Measurements from ENCODE around the gene ITPRID1. TPM values are rescaled to one million over a fixed set of nuclear protein-coding genes. Genes with fewer than 3 reads are reported as not detected.

ITPRID1 gene
- total RNA-seq, 4 donors from 2014 or later = 1.6 TPM; not detected in 3

DNA sequence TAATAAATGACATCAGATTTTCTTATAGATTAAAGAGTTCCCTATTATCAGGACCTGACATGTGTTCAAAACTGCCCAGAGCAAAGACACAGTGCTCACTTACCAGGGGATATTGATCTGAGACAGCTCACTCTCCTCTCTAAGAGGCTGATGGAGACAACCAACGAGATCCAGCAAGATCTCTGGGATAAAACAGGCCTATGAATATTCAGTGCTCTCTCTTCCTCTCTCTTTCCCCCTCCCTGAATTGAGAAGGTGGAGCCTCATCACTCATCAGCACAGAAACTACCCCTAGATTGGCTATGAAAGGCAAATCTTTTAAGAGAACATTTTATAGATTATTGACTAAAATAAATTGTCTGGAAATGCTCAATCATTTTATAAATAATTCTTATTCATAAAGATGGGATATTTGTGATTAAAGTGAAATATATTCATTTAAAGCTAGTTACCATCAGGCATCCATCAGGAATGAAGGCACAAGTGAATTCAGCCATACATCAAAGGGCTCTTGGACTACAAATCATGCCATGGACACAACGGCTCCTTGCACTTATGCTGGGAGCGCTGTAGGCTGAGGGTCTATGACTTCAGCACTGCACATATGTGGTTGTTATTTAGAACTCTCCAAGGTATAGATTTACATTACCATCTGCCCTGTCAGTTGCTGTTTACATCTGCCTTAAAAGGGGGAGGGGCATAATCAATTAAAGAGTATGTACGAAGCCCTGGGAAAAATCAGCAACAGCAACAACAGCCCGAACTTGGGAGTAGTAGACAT lies 169.7 kb downstream of the ITPRID1 start:
- no peak overlapping the region for H3K4me3 ChIP-seq
- H3K9me3 ChIP-seq = no peaks in the 10 kb centered on the region

DNA sequence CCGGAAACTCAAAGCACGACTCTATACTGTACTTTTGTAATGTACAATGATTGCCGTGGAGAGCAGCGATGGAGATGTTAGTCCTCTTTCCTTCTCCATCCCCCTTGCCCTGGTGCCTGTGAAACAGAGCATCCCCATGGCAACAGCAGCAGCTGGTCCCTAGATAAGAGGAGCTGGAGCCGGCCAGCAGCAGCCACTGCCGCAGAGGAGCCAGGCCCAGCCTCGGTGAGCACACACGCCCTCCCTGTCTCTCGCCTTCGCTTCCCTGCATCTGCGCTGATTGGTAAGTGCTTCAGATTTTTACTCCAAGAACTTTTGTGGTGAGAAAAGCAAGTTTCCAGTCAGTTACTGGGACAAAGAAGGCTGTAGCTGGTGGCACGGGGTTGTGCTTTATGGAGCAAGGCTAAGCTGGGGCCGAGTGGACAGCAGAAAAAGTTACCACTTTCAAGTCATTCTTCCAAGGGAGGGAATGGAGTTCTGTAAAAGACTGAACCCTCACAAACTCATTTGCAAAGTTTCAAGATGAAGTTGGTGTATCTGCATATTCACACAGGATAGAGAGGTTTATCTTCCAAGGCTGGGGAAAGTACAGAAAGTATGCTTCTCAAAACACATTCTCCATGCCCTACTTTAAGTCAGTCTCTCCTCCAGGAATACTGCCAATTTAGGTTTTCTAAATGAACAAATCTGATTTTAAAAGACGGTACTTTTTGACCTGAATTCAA lies 173.3 kb downstream of the ITPRID1 start, which contains the start of gene PPP1R17:
PPP1R17 (plus strand) TSS at position 192 of the 725 bp plus-strand sequence. CDS start 5,227 bp downstream, outside the sequence.
- Histone ChIP-seq H3K9me3 (no peaks in the 10 kb centered on the region), H3K4me3 (no peak within 1 kb of the TSS), H3K4me1 (no peaks in the 10 kb centered on the region), H3K36me3 (no peaks in the 10 kb centered on the region), H3K27me3 (no peaks in the 10 kb centered on the region), H3K27ac (no peak within 1 kb of the TSS)
- intact Hi-C loops (cut with DNase I; ENCODE audit: low total_unique reads) = no loop called here
- no peak for TF ChIP-seq POLR2A (IDR thresholded peaks at IDR 0.05)
- TF ChIP-seq, protein P1, sequence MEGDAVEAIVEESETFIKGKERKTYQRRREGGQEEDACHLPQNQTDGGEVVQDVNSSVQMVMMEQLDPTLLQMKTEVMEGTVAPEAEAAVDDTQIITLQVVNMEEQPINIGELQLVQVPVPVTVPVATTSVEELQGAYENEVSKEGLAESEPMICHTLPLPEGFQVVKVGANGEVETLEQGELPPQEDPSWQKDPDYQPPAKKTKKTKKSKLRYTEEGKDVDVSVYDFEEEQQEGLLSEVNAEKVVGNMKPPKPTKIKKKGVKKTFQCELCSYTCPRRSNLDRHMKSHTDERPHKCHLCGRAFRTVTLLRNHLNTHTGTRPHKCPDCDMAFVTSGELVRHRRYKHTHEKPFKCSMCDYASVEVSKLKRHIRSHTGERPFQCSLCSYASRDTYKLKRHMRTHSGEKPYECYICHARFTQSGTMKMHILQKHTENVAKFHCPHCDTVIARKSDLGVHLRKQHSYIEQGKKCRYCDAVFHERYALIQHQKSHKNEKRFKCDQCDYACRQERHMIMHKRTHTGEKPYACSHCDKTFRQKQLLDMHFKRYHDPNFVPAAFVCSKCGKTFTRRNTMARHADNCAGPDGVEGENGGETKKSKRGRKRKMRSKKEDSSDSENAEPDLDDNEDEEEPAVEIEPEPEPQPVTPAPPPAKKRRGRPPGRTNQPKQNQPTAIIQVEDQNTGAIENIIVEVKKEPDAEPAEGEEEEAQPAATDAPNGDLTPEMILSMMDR (IDR thresholded peaks at IDR 0.05) = no peak
- DNase-seq = no peak

More for the DNA sequence above, 169.7 kb downstream of the ITPRID1 start:
- H3K27me3 ChIP-seq = no peaks in the 10 kb centered on the region
- intact Hi-C loops (cut with DNase I; ENCODE audit: low total_unique reads) = loop anchor here (1.0 kb wide), 1 partner anchor 8 kb away; no protein-coding TSS in a partner anchor
- H3K27ac ChIP-seq = no peak overlapping the region
- no peaks in the 10 kb centered on the region for H3K36me3 ChIP-seq
- no peak for TF ChIP-seq POLR2A (IDR thresholded peaks at IDR 0.05)
- TF ChIP-seq, protein P1 (IDR thresholded peaks at IDR 0.05) = no peak
- no peak for DNase-seq
- no peaks in the 10 kb centered on the region for H3K4me1 ChIP-seq

DNA sequence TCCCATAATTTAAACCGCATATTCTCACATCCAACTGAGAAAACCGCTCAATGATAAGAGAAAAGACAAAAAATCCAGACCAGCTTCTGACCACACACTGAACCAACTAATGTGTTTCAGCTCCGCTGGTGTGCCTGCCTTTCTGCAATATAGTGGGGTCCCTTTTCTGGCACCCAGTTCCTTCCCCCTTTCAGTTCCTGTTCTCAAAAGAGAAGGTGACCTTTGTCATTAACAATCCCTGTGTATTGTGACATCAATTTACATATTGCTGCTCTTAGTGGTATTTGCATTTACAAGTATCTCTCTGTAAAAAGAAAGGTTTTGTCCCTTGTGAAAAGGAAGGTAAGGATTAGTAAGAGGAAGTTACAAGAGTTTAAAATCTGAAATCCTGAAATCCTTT lies 174.5 kb downstream of the ITPRID1 start:
- H3K27me3 ChIP-seq = no peaks in the 10 kb centered on the region
- no peaks in the 10 kb centered on the region for H3K36me3 ChIP-seq
- no peak overlapping the region for H3K27ac ChIP-seq
- DNase-seq = no peak
- H3K4me3 ChIP-seq = no peak overlapping the region
- TF ChIP-seq, protein P1 (IDR thresholded peaks at IDR 0.05) = no peak
- no peak for TF ChIP-seq POLR2A (IDR thresholded peaks at IDR 0.05)
- no peaks in the 10 kb centered on the region for H3K9me3 ChIP-seq
- intact Hi-C loops (cut with DNase I; ENCODE audit: low total_unique reads) = no loop called here
- H3K4me1 ChIP-seq = no peaks in the 10 kb centered on the region

DNA sequence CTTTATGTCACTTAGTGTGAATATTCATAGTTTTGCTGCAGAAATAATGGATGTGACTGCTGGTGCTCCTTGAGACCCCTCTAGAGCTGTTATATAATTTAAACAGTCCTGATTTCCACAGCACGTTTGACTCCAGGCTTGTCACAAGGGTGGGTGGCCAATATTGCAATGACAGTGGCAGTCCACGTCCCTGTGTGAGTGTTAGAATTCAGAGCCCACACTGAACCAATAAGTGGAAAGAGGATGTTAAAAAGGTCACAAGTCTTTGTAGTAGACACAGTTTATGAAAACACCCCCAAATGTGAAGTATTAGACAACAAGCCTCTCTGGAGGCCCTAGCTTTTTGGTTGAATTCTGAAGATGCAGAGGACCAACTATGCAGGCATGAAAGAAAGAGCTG lies 175.1 kb downstream of the ITPRID1 start:
- intact Hi-C loops (cut with DNase I; ENCODE audit: low total_unique reads) = no loop called here
- no peak for DNase-seq
- no peaks in the 10 kb centered on the region for H3K36me3 ChIP-seq

More for the DNA sequence above, 175.1 kb downstream of the ITPRID1 start:
- TF ChIP-seq, protein P1 (IDR thresholded peaks at IDR 0.05) = no peak
- TF ChIP-seq POLR2A (IDR thresholded peaks at IDR 0.05) = no peak
- H3K27ac ChIP-seq = no peak overlapping the region
- H3K4me3 ChIP-seq = no peak overlapping the region
- no peaks in the 10 kb centered on the region for H3K4me1 ChIP-seq
- H3K9me3 ChIP-seq = no peaks in the 10 kb centered on the region
- H3K27me3 ChIP-seq = no peaks in the 10 kb centered on the region

Data from uterus (tissue), 4 donors.